ENCODE measurements around the gene MC3R.
"Not testable (repeated sequence)": the region's sequence is repeated elsewhere in the genome, so short reads cannot be mapped to it uniquely, and the experiment has no call there.

The MC3R gene

GRCh38 chr20:56215115-56215514 is 33.4 kb upstream of the MC3R start:
- H3K4me1 ChIP-seq (ENCODE audit: control insufficient read depth, insufficient read depth, low read length, poor library complexity, severe bottlenecking), result no peaks in the 10 kb centered on the region
- no peak for DNase-seq
- H3K27me3 ChIP-seq (replicated peaks; ENCODE audit: control insufficient read depth, insufficient read depth, low read length, poor library complexity, severe bottlenecking), result no peaks in the 10 kb centered on the region
- H3K36me3 ChIP-seq (ENCODE audit: control insufficient read depth, insufficient read depth, low read length), result no peaks in the 10 kb centered on the region
- no peak overlapping the region for H3K27ac ChIP-seq (ENCODE audit: insufficient read depth, low read length, poor library complexity, severe bottlenecking)
- no peaks in the 10 kb centered on the region for H3K9me3 ChIP-seq (ENCODE audit: control insufficient read depth, low read length)
- H3K4me3 ChIP-seq (ENCODE audit: insufficient read depth, low read depth, low read length, poor library complexity, severe bottlenecking), result no peak overlapping the region

DNA sequence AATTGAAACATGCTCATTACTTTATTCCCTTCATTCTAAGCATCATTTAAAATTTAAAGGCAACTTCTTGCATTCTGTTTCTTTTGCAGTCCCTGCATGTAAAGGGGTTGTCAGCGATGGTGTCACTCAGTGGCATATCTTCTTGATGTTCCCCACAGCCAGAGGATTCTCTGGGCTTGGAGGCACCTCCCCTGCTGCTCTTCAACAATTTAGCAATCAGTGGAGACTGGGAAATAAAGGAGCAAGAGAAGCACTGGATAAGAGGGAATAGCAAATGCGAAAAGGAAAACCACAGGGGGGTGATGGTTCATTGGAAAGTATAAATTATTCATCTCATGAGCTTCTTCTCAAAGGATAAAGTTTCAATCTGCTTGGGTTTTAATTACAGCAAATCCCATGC is 30.7 kb upstream of the MC3R start:
- no peak overlapping the region for H3K27ac ChIP-seq (ENCODE audit: insufficient read depth, low read length, poor library complexity, severe bottlenecking)
- H3K36me3 ChIP-seq (ENCODE audit: control insufficient read depth, insufficient read depth, low read length), result no peaks in the 10 kb centered on the region
- no peaks in the 10 kb centered on the region for H3K9me3 ChIP-seq (ENCODE audit: control insufficient read depth, low read length)
- no peak for DNase-seq
- H3K4me3 ChIP-seq (ENCODE audit: insufficient read depth, low read depth, low read length, poor library complexity, severe bottlenecking), result no peak overlapping the region
- no peaks in the 10 kb centered on the region for H3K4me1 ChIP-seq (ENCODE audit: control insufficient read depth, insufficient read depth, low read length, poor library complexity, severe bottlenecking)
- H3K27me3 ChIP-seq (replicated peaks; ENCODE audit: control insufficient read depth, insufficient read depth, low read length, poor library complexity, severe bottlenecking), result no peaks in the 10 kb centered on the region

DNA sequence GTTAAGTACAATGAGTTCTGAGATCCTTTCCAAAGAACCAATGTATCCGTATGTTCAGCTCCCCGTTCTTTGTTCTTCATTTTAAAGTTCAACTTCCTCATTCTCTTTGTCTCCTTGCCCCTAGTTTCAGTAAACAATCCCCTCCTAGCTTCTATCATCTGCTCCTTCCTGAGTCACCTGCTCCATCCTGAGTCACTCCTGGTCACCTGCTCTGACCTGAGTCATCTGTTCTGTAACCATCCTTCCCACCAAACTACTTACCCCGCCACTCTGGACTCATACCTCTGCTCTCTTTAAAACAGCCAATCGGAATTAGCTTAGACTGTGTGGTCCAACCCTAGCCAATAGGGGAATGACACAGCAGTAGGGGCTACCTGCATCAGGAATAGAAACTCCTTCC is 27.3 kb upstream of the MC3R start:
- not testable (repeated sequence) for H3K9me3 ChIP-seq (ENCODE audit: control insufficient read depth, low read length); DNase-seq; H3K4me3 ChIP-seq (ENCODE audit: insufficient read depth, low read depth, low read length, poor library complexity, severe bottlenecking); H3K4me1 ChIP-seq (ENCODE audit: control insufficient read depth, insufficient read depth, low read length, poor library complexity, severe bottlenecking); H3K27ac ChIP-seq (ENCODE audit: insufficient read depth, low read length, poor library complexity, severe bottlenecking); H3K27me3 ChIP-seq (replicated peaks; ENCODE audit: control insufficient read depth, insufficient read depth, low read length, poor library complexity, severe bottlenecking); H3K36me3 ChIP-seq (ENCODE audit: control insufficient read depth, insufficient read depth, low read length)

- Histone ChIP-seq H3K9me3 (ENCODE audit: control insufficient read depth, low read length) (no peaks in the 10 kb centered on the region), H3K27me3 (replicated peaks; ENCODE audit: control insufficient read depth, insufficient read depth, low read length, poor library complexity, severe bottlenecking) (no peaks in the 10 kb centered on the region), H3K27ac (ENCODE audit: insufficient read depth, low read length, poor library complexity, severe bottlenecking) (no peak overlapping the region), H3K36me3 (ENCODE audit: control insufficient read depth, insufficient read depth, low read length) (no peaks in the 10 kb centered on the region), H3K4me1 (ENCODE audit: control insufficient read depth, insufficient read depth, low read length, poor library complexity, severe bottlenecking) (no peaks in the 10 kb centered on the region), H3K4me3 (ENCODE audit: insufficient read depth, low read depth, low read length, poor library complexity, severe bottlenecking) (no peak overlapping the region)
- no peak for DNase-seq
These were observed 26.3 kb upstream of the MC3R start for GRCh38 chr20:56222201-56222600.

GRCh38 chr20:56222945-56223344 is 25.6 kb upstream of the MC3R start:
- Histone ChIP-seq H3K9me3 (ENCODE audit: control insufficient read depth, low read length) (no peaks in the 10 kb centered on the region), H3K36me3 (ENCODE audit: control insufficient read depth, insufficient read depth, low read length) (no peaks in the 10 kb centered on the region), H3K27ac (ENCODE audit: insufficient read depth, low read length, poor library complexity, severe bottlenecking) (no peak overlapping the region), H3K4me3 (ENCODE audit: insufficient read depth, low read depth, low read length, poor library complexity, severe bottlenecking) (no peak overlapping the region), H3K27me3 (replicated peaks; ENCODE audit: control insufficient read depth, insufficient read depth, low read length, poor library complexity, severe bottlenecking) (no peaks in the 10 kb centered on the region), H3K4me1 (ENCODE audit: control insufficient read depth, insufficient read depth, low read length, poor library complexity, severe bottlenecking) (no peaks in the 10 kb centered on the region)
- DNase-seq, result no peak

- H3K4me3 ChIP-seq (ENCODE audit: insufficient read depth, low read depth, low read length, poor library complexity, severe bottlenecking), result no peak overlapping the region
- no peaks in the 10 kb centered on the region for H3K9me3 ChIP-seq (ENCODE audit: control insufficient read depth, low read length)
- DNase-seq, result no peak
- no peaks in the 10 kb centered on the region for H3K27me3 ChIP-seq (replicated peaks; ENCODE audit: control insufficient read depth, insufficient read depth, low read length, poor library complexity, severe bottlenecking)
- no peak overlapping the region for H3K27ac ChIP-seq (ENCODE audit: insufficient read depth, low read length, poor library complexity, severe bottlenecking)
- H3K4me1 ChIP-seq (ENCODE audit: control insufficient read depth, insufficient read depth, low read length, poor library complexity, severe bottlenecking), result no peaks in the 10 kb centered on the region
- no peaks in the 10 kb centered on the region for H3K36me3 ChIP-seq (ENCODE audit: control insufficient read depth, insufficient read depth, low read length)
These were observed 25.2 kb upstream of the MC3R start for GRCh38 chr20:56223352-56223751.

- Histone ChIP-seq H3K27me3 (replicated peaks; ENCODE audit: control insufficient read depth, insufficient read depth, low read length, poor library complexity, severe bottlenecking) (no peaks in the 10 kb centered on the region), H3K4me1 (ENCODE audit: control insufficient read depth, insufficient read depth, low read length, poor library complexity, severe bottlenecking) (no peaks in the 10 kb centered on the region), H3K36me3 (ENCODE audit: control insufficient read depth, insufficient read depth, low read length) (no peaks in the 10 kb centered on the region), H3K4me3 (ENCODE audit: insufficient read depth, low read depth, low read length, poor library complexity, severe bottlenecking) (no peak overlapping the region), H3K9me3 (ENCODE audit: control insufficient read depth, low read length) (no peaks in the 10 kb centered on the region), H3K27ac (ENCODE audit: insufficient read depth, low read length, poor library complexity, severe bottlenecking) (no peak overlapping the region)
- DNase-seq, result no peak
These were observed 20.5 kb upstream of the MC3R start for GRCh38 chr20:56228021-56228420.

- Histone ChIP-seq H3K4me1 (ENCODE audit: control insufficient read depth, insufficient read depth, low read length, poor library complexity, severe bottlenecking) (no peaks in the 10 kb centered on the region), H3K27me3 (replicated peaks; ENCODE audit: control insufficient read depth, insufficient read depth, low read length, poor library complexity, severe bottlenecking) (no peaks in the 10 kb centered on the region), H3K27ac (ENCODE audit: insufficient read depth, low read length, poor library complexity, severe bottlenecking) (no peak overlapping the region), H3K4me3 (ENCODE audit: insufficient read depth, low read depth, low read length, poor library complexity, severe bottlenecking) (no peak overlapping the region), H3K9me3 (ENCODE audit: control insufficient read depth, low read length) (no peaks in the 10 kb centered on the region), H3K36me3 (ENCODE audit: control insufficient read depth, insufficient read depth, low read length) (no peaks in the 10 kb centered on the region)
- no peak for DNase-seq
These were observed 18.7 kb upstream of the MC3R start for GRCh38 chr20:56229812-56230211.

- H3K4me1 ChIP-seq (ENCODE audit: control insufficient read depth, insufficient read depth, low read length, poor library complexity, severe bottlenecking), result no peaks in the 10 kb centered on the region
- H3K4me3 ChIP-seq (ENCODE audit: insufficient read depth, low read depth, low read length, poor library complexity, severe bottlenecking), result no peak overlapping the region
- H3K27ac ChIP-seq (ENCODE audit: insufficient read depth, low read length, poor library complexity, severe bottlenecking), result no peak overlapping the region
- H3K9me3 ChIP-seq (ENCODE audit: control insufficient read depth, low read length), result peaks cover 6% of the 10 kb centered on the region
- H3K27me3 ChIP-seq (replicated peaks; ENCODE audit: control insufficient read depth, insufficient read depth, low read length, poor library complexity, severe bottlenecking), result no peaks in the 10 kb centered on the region
- H3K36me3 ChIP-seq (ENCODE audit: control insufficient read depth, insufficient read depth, low read length), result no peaks in the 10 kb centered on the region
- DNase-seq, result no peak
These were observed 14.4 kb upstream of the MC3R start for GRCh38 chr20:56234110-56234509.

DNA sequence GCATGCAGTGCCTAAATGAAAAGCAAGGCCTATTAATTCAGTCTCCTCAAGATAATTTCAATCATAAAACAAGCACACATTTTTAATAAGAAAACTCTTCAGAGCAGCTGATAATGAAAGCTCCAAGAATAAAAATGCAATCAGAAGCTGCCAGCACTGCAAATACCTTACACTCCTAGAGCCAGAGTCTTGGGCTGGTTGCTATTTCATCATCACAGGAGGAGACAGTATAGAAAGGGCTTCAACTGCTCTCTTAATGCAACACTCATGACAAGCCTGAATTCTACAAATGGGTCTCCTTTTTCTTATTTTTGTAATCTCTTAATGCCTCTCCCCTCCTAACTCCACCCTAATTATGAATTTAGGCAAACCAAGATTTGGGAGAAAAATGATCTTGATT is 11.2 kb upstream of the MC3R start:
- no peak overlapping the region for H3K27ac ChIP-seq (ENCODE audit: insufficient read depth, low read length, poor library complexity, severe bottlenecking)
- H3K4me1 ChIP-seq (ENCODE audit: control insufficient read depth, insufficient read depth, low read length, poor library complexity, severe bottlenecking), result no peaks in the 10 kb centered on the region
- H3K36me3 ChIP-seq (ENCODE audit: control insufficient read depth, insufficient read depth, low read length), result no peaks in the 10 kb centered on the region
- peaks cover 6% of the 10 kb centered on the region for H3K9me3 ChIP-seq (ENCODE audit: control insufficient read depth, low read length)
- H3K27me3 ChIP-seq (replicated peaks; ENCODE audit: control insufficient read depth, insufficient read depth, low read length, poor library complexity, severe bottlenecking), result no peaks in the 10 kb centered on the region
- DNase-seq, result no peak
- no peak overlapping the region for H3K4me3 ChIP-seq (ENCODE audit: insufficient read depth, low read depth, low read length, poor library complexity, severe bottlenecking)

DNA sequence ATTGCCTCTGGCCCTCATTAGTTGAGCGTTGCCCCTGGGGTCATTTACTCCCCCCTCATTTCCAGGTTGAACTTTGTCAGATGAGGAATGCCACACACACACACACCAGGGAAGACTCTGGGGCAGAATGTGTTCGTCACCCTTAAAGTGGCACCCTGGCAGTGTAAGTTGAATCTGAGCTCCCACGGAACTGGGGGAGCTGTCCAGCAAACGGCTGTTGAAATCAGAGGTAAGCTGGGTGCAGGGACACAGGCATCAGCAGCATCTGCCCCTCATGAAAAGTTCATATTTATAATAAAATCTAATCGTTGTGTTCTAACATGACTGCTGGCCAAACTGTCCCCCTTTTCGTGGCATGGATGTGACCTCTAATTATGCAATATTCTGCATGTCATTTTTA is 4.3 kb upstream of the MC3R start:
- Histone ChIP-seq H3K27ac (ENCODE audit: insufficient read depth, low read length, poor library complexity, severe bottlenecking) (no peak overlapping the region), H3K4me3 (ENCODE audit: insufficient read depth, low read depth, low read length, poor library complexity, severe bottlenecking) (no peak overlapping the region), H3K27me3 (replicated peaks; ENCODE audit: control insufficient read depth, insufficient read depth, low read length, poor library complexity, severe bottlenecking) (no peaks in the 10 kb centered on the region), H3K9me3 (ENCODE audit: control insufficient read depth, low read length) (no peaks in the 10 kb centered on the region), H3K4me1 (ENCODE audit: control insufficient read depth, insufficient read depth, low read length, poor library complexity, severe bottlenecking) (no peaks in the 10 kb centered on the region), H3K36me3 (ENCODE audit: control insufficient read depth, insufficient read depth, low read length) (no peaks in the 10 kb centered on the region)
- no peak for DNase-seq
